ENCODE measurements around the gene POU2F2. TPM values are rescaled to one million over a fixed set of nuclear protein-coding genes. Genes with fewer than 3 reads are reported as not detected.

The POU2F2 gene
- total and polyA plus RNA-seq, 10 donors: 22.3 to 67.4 (median 40.0) TPM

DNA sequence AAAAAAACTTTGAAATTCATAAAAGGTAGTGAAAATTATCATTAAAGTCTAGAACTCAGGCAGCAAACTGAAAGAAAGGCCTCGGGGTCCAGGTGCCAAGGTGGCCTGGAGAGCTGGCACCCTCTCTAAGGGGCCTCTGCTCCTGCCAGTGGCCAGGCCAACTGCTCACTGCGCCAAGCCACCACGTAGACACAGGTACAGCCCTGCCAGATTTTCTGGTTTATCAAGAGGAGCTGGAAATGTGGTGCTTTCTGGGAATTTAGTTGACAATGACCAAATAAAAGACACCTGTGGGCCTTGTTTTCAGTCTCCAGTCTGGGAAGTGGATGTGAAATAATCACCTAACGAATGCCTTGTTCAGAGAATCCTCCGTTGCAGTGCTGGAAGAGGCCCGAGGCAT, 33.5 kb downstream of the POU2F2 start:
- no peak overlapping the region for H3K27ac ChIP-seq
- H3K27me3 ChIP-seq (replicated peaks in 1 of 7): peaks cover 0 to 7% (median 0%) of the 10 kb centered on the region in 7 donors
- intact Hi-C loops (cut with DNase I; ENCODE audit: low total_unique reads): no loop called here
- 91 to 95% (median 94%) methylated on average over 6 of the region's 6 CpGs for WGBS, 5 donors
- TF ChIP-seq, protein P1, sequence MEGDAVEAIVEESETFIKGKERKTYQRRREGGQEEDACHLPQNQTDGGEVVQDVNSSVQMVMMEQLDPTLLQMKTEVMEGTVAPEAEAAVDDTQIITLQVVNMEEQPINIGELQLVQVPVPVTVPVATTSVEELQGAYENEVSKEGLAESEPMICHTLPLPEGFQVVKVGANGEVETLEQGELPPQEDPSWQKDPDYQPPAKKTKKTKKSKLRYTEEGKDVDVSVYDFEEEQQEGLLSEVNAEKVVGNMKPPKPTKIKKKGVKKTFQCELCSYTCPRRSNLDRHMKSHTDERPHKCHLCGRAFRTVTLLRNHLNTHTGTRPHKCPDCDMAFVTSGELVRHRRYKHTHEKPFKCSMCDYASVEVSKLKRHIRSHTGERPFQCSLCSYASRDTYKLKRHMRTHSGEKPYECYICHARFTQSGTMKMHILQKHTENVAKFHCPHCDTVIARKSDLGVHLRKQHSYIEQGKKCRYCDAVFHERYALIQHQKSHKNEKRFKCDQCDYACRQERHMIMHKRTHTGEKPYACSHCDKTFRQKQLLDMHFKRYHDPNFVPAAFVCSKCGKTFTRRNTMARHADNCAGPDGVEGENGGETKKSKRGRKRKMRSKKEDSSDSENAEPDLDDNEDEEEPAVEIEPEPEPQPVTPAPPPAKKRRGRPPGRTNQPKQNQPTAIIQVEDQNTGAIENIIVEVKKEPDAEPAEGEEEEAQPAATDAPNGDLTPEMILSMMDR (IDR thresholded peaks at IDR 0.05 in 8 of 11, conservative IDR thresholded peaks at IDR 0.05 in 3 of 11): no peak
- no peak for TF ChIP-seq POLR2A (IDR thresholded peaks at IDR 0.05)
- H3K4me1 ChIP-seq: peaks cover 0 to 8% (median 6%) of the 10 kb centered on the region in 6 donors
- H3K36me3 ChIP-seq: peaks cover 0 to 95% (median 46%) of the 10 kb centered on the region in 6 donors
- H3K4me3 ChIP-seq: no peak overlapping the region
- DNase-seq: no peak
- H3K9me3 ChIP-seq: no peaks in the 10 kb centered on the region

DNA sequence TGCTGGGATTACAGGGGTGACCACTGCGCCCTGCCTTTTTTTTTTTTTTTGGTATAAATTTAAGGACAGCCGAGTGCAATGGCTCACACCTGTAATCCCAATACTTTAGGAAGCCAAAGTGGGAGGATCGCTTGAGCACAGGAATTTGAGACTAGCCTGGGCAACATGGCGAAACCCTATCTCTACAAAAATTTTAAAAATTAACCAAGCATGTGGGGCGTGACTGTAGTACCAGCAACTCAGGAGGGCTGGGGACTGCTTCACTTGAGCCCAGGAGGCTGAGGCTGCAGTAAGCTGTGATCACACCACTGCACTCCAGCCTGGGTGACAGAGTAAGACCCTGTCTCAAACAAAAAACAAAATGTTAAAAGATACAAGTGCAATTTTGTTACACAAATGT, 34.8 kb downstream of the POU2F2 start:
- H3K27me3 ChIP-seq (replicated peaks in 1 of 7): peaks cover 0 to 7% (median 0%) of the 10 kb centered on the region in 7 donors
- DNase-seq: no peak
- 91 to 98% (median 96%) methylated on average over 5 of the region's 5 CpGs for WGBS, 5 donors
- TF ChIP-seq POLR2AphosphoS5 (IDR thresholded peaks at IDR 0.05): no peak
- no peak for TF ChIP-seq POLR2A (IDR thresholded peaks at IDR 0.05)
- TF ChIP-seq, protein P1 (IDR thresholded peaks at IDR 0.05 in 8 of 11, conservative IDR thresholded peaks at IDR 0.05 in 3 of 11): no peak
- peaks cover 0 to 21% (median 13%) of the 10 kb centered on the region in 6 donors for H3K4me1 ChIP-seq
- H3K36me3 ChIP-seq: peaks cover 0 to 95% (median 51%) of the 10 kb centered on the region in 6 donors
- intact Hi-C loops (cut with DNase I; ENCODE audit: low total_unique reads): no loop called here
- H3K9me3 ChIP-seq: no peaks in the 10 kb centered on the region
- H3K4me3 ChIP-seq: no peak overlapping the region
- H3K27ac ChIP-seq: no peak overlapping the region

DNA sequence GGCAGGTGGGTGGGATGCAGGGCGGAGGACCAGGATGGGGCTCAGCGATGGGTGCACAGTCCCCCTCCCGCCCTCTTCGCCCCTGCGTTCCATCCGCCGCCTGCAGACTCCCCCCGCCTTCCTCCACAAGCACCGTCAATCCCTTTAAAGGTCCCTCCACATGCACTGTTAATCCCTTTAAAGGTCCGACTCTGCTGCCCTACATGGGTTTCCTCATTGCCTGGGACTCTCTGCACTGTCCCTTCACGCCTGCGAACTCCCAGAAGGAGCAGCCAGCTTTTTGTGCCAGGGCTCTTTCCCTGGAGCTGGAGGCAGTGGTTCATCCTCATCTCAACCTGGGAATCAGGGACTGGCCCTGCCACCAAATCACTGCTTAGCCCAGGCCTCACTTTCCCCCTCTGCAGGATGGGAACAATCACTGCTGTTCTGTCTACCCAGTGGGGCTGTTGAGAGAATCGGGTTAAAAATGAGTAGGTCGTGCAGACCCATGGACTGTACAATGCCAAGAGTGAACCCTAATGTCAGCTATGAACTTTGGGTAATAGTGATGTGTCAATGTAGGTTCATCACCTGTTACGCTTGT, 35.9 kb downstream of the POU2F2 start:
- H3K27me3 ChIP-seq (replicated peaks in 1 of 7): peaks cover 0 to 7% (median 0%) of the 10 kb centered on the region in 7 donors
- 62 to 87% (median 81%) methylated on average over 10 to 15 of the region's 15 CpGs for WGBS, 5 donors
- DNase-seq: no peak
- H3K9me3 ChIP-seq: no peaks in the 10 kb centered on the region
- H3K4me1 ChIP-seq: peaks cover 4 to 33% (median 24%) of the 10 kb centered on the region in 6 donors
- no peak overlapping the region for H3K4me3 ChIP-seq
- peaks cover 0 to 96% (median 52%) of the 10 kb centered on the region in 6 donors for H3K36me3 ChIP-seq
- intact Hi-C loops (cut with DNase I; ENCODE audit: low total_unique reads): no loop called here
- TF ChIP-seq POLR2A (IDR thresholded peaks at IDR 0.05) (no peak), POLR2AphosphoS5 (IDR thresholded peaks at IDR 0.05) (no peak)
- TF ChIP-seq, protein P1 (IDR thresholded peaks at IDR 0.05 in 8 of 11, conservative IDR thresholded peaks at IDR 0.05 in 3 of 11): no peak
- H3K27ac ChIP-seq: no peak overlapping the region

DNA sequence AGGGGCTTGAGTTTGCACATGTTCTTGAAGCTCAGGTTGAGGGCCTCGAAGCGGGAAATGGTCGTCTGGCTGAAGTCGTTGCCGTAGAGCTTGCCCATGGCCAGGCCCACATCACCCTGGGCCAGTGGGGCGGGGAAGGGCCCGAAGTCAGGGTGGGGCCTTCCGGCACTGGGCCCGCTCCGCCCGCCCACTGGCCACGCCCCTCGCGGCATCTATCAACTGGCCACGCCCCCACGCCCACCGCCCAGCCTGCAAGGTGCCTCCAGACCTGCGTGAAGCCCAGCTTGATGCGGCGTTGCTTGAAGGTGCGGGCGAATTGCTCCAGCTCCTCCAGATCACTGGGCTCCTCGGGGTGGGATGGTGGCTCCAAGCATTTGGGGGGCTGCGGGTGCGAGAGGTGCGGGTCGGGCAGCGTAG, 36.4 kb downstream of the POU2F2 start:
- no peak for DNase-seq
- Histone ChIP-seq H3K27ac (no peak overlapping the region), H3K9me3 (no peaks in the 10 kb centered on the region), H3K4me1 (peaks cover 4 to 38% (median 30%) of the 10 kb centered on the region in 6 donors), H3K27me3 (replicated peaks in 1 of 7) (peaks cover 0 to 7% (median 0%) of the 10 kb centered on the region in 7 donors), H3K36me3 (peaks cover 0 to 94% (median 53%) of the 10 kb centered on the region in 6 donors), H3K4me3 (no peak overlapping the region)
- TF ChIP-seq POLR2AphosphoS5 (IDR thresholded peaks at IDR 0.05): peak in 1 of 3 donors; percentile 50
- TF ChIP-seq, protein P1 (IDR thresholded peaks at IDR 0.05 in 8 of 11, conservative IDR thresholded peaks at IDR 0.05 in 3 of 11): no peak
- TF ChIP-seq POLR2A (IDR thresholded peaks at IDR 0.05): no peak
- intact Hi-C loops (cut with DNase I; ENCODE audit: low total_unique reads): no loop called here
- WGBS, 5 donors: 53 to 78% (median 69%) methylated on average over 15 to 28 of the region's 28 CpGs
